ENCODE results near the gene C4B.
"Not testable (repeated sequence)": the region's sequence is repeated elsewhere in the genome, so short reads cannot be mapped to it uniquely, and the experiment has no call there.

C4B gene

DNA sequence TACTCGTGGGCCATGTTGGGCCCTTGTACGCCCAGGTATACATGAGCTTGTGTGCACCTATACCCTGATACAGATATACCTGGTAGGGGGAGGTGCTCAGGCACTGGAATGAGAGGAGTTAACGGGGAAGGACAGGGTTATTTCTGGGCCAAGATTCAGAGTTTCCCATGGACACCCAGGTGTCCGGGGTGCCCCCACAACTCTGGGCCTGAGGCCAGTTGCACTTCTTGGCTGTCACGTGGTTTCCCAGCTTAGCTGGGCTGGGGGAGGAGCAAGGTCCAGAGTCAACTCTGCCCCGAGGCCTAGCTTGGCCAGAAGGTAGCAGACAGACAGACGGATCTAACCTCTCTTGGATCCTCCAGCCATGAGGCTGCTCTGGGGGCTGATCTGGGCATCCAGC, 32.9 kb upstream of the C4B start, which contains the start of gene C4A:
TSS of gene C4A (plus strand) at position 314 of the 400 bp plus-strand sequence. CDS start at position 365, 51 bp downstream.
- not testable (repeated sequence) for DNase-seq (ENCODE audit: low spot score)

DNA sequence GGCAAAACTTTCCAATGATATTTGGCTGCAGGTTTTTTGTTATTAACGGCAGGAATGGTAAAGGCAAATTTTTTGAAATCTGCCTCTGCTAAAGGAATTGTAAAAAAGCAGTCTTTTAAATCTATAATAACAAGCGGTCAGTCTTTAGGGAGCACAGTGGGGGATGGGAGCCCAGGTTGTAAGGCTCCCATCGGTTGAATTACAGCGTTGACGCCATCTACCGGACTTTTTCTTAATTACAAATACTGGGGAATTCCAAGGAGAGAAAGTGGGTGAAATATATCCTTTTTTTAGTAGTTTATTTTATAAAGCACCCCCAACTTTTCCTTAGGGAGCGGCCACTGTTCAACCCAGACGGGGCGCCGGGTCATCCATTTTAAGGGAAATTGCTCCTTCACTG, 25.2 kb upstream of the C4B start:
- DNase-seq (ENCODE audit: low spot score) = not testable (repeated sequence)

DNA sequence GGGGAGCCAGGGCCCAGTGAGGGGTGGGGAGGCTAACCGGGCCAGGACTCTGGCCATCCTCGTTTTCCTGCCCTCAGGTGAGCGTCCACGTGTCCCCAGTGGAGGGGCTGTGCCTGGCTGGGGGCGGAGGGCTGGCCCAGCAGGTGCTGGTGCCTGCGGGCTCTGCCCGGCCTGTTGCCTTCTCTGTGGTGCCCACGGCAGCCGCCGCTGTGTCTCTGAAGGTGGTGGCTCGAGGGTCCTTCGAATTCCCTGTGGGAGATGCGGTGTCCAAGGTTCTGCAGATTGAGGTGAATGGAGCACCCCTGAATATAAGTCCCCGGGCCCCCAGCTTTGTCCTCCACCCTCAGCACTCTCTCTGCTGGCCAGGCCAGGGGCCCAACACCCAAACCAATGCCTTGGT, 20.2 kb upstream of the C4B start:
- DNase-seq (ENCODE audit: low spot score) = not testable (repeated sequence)

DNA sequence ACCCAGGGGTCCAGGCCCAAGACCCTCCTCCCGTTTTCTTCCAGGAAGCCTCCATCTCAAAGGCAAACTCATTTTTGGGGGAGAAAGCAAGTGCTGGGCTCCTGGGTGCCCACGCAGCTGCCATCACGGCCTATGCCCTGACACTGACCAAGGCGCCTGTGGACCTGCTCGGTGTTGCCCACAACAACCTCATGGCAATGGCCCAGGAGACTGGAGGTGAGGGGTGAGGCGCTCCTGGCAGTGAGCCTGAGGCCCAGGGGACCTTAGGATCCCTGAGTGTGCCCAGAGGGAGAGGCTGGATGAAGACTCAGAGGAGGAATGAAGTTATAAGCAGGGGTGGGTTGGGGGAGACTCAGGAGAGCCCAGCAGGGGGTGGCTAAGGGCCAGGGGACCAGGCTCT, 18.2 kb upstream of the C4B start:
- not testable (repeated sequence) for DNase-seq (ENCODE audit: low spot score)

DNA sequence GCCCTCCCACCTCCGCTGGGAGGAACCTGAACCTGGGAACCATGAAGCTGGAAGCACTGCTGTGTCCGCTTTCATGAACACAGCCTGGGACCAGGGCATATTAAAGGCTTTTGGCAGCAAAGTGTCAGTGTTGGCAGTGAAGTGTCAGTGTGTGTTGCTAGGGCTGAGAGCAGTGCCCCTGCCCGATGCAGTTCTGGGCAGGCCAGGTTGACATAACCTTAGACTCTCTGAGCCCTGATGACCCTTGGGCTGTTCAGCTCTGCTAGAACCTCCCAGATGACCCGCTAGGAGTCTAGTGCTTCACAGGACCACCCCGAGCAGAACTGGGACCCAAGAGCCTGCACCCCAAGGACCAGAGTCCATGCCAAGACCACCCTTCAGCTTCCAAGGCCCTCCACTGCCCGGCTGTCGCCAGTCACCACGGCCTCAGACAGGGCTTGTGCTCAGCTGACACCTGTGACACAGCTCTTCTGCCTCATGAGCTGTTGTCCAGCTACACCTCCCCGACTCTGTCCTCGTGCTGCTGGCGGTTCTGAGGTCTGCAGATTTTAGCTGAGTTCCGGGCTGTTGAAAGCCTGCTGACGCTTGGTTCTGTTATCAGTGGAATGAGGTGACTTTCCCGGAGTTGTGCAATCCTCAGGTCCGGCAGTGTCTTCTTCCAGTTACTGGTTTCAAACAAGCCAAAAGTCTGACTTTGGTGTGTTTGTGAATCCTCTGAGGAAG, 11.9 kb upstream of the C4B start:
- DNase-seq (ENCODE audit: low spot score) = not testable (repeated sequence)

DNA sequence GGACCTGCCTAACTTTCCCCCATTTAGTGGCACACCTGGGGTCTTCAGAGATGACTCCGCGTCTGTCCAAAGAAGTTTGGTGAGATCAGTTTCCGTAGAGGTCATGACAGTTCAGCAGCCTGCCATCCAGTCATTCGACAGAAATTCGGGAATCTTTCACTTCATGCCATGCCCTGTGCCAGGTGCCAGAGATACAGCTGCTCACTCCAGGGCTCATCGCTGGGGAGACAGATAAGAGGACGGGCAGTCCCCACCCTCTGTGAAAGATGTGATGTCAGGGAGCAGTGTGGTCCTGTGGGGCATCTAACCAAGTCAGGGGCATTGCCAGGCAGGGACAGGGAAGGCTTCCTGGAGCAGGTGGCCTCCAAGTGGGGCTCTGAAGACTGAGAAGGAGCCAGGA, 11.3 kb upstream of the C4B start:
- not testable (repeated sequence) for DNase-seq (ENCODE audit: low spot score)

DNA sequence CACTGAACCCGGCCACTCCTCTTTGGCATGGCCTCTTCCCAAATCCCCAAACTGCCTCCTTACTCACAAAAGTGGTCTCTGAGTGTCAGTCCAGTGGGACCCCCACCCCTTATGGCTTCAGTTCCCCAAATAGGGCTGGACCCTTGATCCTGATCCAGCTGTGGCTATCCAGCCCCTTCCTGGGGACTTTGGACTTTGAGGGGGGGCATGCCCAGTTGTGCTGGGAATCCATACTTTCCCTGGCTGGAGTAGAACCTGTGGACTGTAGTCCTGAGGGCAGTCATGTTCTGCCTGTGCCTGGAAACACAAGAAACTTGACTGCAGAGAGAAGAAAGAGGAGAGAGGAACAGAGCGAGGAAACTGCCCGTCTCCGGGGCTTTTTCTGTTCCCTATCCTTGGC, 10.2 kb upstream of the C4B start:
- not testable (repeated sequence) for DNase-seq (ENCODE audit: low spot score)

DNA sequence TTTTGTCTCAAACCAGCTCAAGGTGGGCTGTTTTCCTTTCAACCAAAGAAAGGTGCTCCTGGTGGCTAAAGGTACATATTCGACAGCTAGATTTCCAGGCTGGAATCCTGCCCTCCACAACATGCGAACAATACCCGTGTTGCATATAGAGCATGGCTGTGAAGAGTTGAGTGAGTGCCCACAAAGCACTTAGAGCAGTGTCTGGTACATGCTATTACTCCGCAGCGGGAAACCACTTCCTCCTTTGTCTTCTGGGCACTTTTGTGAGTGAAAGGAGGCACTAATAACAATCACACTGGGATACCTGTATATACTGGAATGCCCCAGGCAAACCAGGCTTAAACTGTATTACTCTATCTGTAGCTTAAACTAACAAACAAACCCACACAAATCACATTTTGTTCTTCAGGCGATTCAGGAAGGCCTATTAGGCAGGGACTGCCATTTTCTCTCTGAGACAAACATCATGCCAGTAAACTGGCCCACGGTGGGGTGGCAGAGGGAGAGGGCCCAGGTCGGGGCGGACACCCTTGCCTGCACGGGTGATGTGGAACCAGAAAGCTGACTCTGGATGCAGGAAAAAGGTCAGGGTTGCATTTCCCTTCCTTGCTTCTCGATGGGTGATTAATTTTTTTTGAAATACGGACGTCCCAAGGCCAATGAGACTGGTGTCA, 9.6 kb upstream of the C4B start:
- DNase-seq (ENCODE audit: low spot score) = not testable (repeated sequence)

DNA sequence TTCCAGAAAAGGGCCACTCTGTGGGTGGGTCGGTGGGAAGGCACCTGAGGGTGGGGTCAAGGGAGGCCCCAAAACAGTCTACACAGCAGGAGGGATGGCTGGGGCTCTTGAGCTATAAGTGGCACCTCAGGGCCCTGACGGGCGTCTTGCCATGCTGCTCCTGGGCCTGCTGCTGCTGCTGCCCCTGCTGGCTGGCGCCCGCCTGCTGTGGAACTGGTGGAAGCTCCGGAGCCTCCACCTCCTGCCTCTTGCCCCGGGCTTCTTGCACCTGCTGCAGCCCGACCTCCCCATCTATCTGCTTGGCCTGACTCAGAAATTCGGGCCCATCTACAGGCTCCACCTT, 9.1 kb upstream of the C4B start:
- not testable (repeated sequence) for DNase-seq (ENCODE audit: low spot score)

DNA sequence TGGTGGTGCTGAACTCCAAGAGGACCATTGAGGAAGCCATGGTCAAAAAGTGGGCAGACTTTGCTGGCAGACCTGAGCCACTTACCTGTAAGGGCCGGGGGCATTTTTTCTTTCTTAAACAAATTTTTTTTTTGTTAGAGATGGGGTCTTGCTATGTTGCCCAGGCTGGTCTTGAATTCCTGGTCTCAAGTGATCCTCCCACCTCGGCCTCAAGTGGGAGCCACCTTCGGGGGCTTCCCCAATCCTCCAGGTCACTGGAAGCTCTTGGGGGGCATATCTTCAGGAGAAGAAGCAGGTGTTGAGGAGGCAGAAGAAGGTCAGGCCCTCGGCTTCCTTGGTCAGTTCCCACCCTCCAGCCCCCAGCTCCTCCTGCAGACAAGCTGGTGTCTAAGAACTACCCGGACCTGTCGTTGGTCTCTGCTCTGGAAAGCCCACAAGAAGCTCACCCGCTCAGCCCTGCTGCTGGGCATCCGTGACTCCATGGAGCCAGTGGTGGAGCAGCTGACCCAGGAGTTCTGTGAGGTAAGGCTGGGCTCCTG, 8.5 kb upstream of the C4B start:
- DNase-seq (ENCODE audit: low spot score) = not testable (repeated sequence)

DNA sequence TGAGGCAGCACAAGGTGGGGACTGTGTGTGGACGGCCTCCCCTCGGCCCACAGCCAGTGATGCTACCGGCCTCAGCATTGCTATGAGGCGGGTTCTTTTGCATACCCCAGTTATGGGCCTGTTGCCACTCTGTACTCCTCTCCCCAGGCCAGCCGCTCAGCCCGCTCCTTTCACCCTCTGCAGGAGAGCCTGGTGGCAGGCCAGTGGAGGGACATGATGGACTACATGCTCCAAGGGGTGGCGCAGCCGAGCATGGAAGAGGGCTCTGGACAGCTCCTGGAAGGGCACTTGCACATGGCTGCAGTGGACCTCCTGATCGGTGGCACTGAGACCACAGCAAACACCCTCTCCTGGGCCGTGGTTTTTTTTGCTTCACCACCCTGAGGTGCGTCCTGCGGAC, 7.5 kb upstream of the C4B start:
- DNase-seq (ENCODE audit: low spot score) = not testable (repeated sequence)

DNA sequence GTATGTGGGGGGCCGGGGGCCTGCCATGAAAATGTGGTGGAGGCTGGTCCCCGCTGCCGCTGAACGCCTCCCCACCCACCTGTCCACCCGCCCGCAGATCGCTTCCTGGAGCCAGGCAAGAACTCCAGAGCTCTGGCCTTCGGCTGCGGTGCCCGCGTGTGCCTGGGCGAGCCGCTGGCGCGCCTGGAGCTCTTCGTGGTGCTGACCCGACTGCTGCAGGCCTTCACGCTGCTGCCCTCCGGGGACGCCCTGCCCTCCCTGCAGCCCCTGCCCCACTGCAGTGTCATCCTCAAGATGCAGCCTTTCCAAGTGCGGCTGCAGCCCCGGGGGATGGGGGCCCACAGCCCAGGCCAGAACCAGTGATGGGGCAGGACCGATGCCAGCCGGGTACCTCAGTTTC, 6.6 kb upstream of the C4B start:
- not testable (repeated sequence) for DNase-seq (ENCODE audit: low spot score)

DNA sequence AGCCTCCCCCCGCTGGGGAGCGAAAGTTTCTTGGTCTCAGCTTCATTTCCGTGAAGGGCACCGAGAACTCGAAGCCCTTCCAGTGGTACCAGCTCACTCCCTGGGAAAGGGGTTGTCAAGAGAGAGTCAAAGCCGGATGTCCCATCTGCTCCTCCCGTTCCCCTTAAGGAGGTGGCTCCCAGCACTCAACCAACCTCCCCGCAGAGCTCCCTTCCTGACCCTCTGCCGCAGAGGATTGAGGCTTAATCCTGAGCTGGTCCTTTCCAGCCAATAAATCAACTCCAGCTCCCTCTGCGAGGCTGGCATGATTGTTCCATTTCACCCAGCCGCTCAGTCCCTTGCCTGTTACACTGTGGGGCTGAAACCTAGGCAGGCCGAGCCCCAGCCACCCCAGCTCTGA, 6.0 kb upstream of the C4B start:
- DNase-seq (ENCODE audit: low spot score) = not testable (repeated sequence)

DNA sequence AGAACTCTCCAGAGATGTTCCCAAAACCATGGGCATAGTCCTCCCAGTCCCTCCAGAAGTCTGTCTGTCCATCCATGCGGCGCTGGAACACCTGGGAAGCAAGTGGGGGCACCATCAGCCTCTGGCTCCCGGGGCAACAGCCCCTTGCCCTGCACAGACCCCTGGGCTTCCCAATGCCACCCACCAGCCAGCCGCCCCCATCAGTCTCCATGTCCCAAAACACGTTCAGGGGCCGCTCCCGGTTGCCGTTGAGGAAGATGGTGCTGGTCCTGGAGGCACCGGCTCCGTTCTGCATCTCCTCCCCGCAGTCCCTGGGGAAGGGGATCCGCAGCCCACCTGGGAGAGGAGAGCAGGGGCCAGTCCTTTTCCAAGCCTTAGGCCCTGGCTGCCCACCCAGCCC, 5.1 kb upstream of the C4B start:
- DNase-seq (ENCODE audit: low spot score) = not testable (repeated sequence)

DNA sequence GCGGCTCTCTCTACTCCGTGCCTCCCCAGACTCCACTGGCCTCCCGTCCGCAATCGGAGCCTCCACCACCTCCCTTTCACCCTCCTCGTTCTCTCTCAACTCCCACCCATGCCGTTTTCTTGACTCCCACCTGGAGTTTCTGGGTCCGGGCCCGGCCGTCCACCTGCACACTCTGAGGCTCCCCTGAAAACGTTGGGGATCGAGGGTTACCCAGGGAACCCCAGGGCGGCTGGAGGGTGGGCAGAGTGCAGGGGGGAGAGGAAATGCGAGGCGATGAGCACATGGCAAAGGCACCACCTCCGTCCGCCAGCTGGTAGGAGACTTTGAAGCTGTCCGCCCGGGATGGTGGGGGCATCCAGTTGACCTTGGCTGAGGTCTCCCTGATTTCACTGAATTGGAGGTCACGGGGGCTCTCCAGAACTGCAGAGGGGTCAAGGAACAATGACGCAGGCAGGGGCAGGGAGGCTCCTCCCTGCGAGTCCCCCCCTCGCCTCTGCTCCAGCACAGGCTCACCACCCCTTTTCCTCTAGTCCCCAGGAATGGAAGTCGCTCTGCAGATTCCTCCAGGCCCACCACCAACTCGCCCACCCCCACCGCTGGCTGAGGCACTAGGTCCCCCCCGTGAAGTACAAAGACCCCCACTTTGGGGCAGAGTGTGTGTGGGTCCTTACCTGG, 3.6 kb upstream of the C4B start:
- DNase-seq (ENCODE audit: low spot score) = not testable (repeated sequence)

DNA sequence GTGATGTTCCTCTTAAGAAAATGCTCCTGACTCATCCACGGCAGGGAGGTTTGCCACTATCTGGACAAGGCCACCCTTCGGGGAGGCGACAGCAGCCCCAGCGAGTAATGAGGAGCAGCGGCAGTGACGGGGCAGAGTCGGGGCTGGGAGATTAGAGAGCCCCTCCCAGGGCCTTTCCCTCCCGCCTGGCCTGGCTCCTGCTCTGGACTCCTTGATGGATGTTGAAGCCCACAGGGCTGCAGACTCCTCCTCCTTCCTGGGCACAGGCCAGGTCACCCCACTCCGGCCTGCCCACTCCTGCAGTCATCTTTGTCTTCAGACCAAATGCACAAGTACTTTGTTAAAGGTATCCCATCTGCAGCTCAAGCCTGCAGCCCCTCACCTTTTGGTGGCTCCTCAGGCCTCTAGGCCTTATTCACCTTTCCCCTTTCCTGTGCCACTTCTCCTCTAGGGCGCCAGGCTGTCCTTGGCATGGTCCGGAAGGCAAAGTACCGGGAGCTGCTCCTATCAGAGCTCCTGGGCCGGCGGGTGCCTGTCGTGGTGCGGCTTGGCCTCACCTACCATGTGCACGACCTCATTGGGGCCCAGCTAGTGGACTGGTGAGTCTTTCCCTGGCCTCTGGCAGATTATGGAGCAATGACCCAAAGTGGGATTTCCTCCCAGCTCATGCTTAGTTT, 1.5 kb upstream of the C4B start:
- DNase-seq (ENCODE audit: low spot score) = not testable (repeated sequence)

DNA sequence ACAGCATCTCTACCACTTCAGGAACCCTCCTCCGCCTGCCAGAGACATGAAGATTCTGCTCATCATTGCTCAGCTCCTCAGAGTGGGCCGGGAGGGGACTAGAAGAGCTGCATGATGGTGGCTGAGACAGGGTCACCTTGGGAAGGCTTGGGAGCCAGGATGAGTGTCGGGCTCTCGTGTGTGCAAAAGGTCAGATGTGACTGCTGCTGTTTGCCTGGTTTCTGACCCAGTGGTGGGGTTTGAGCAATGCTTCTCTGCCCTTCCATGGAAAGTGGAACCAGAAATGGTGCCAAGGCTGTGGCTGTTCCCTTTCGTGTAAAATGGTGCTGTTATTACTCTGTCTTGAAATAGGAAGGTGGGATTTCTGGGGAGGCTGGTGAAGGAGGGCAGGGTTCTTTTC, 857 bp upstream of the C4B start:
- not testable (repeated sequence) for DNase-seq (ENCODE audit: low spot score)

DNA sequence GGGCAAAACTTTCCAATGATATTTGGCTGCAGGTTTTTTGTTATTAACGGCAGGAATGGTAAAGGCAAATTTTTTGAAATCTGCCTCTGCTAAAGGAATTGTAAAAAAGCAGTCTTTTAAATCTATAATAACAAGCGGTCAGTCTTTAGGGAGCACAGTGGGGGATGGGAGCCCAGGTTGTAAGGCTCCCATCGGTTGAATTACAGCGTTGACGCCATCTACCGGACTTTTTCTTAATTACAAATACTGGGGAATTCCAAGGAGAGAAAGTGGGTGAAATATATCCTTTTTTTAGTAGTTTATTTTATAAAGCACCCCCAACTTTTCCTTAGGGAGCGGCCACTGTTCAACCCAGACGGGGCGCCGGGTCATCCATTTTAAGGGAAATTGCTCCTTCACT, 7.5 kb downstream of the C4B start:
- not testable (repeated sequence) for DNase-seq (ENCODE audit: low spot score)

DNA sequence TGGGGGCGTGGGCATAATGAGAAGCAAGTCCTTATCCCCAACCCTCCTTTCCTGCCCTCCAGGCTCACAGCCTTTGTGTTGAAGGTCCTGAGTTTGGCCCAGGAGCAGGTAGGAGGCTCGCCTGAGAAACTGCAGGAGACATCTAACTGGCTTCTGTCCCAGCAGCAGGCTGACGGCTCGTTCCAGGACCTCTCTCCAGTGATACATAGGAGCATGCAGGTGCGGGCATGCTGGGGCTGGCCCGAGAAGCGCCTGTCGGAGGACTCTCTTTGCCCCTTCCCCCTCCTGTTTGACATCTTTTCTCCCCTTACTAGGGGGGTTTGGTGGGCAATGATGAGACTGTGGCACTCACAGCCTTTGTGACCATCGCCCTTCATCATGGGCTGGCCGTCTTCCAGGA, 14.0 kb downstream of the C4B start:
- DNase-seq (ENCODE audit: low spot score) = not testable (repeated sequence)

DNA sequence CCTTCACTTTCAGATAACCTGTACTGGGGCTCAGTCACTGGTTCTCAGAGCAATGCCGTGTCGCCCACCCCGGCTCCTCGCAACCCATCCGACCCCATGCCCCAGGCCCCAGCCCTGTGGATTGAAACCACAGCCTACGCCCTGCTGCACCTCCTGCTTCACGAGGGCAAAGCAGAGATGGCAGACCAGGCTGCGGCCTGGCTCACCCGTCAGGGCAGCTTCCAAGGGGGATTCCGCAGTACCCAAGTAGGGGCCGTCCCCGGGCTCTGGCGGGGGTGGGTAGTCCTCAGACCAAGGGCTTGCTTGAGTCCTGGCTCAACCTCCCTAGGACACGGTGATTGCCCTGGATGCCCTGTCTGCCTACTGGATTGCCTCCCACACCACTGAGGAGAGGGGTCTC, 15.0 kb downstream of the C4B start:
- not testable (repeated sequence) for DNase-seq (ENCODE audit: low spot score)

DNA sequence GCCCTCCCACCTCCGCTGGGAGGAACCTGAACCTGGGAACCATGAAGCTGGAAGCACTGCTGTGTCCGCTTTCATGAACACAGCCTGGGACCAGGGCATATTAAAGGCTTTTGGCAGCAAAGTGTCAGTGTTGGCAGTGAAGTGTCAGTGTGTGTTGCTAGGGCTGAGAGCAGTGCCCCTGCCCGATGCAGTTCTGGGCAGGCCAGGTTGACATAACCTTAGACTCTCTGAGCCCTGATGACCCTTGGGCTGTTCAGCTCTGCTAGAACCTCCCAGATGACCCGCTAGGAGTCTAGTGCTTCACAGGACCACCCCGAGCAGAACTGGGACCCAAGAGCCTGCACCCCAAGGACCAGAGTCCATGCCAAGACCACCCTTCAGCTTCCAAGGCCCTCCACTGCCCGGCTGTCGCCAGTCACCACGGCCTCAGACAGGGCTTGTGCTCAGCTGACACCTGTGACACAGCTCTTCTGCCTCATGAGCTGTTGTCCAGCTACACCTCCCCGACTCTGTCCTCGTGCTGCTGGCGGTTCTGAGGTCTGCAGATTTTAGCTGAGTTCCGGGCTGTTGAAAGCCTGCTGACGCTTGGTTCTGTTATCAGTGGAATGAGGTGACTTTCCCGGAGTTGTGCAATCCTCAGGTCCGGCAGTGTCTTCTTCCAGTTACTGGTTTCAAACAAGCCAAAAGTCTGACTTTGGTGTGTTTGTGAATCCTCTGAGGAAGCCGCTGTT, 20.9 kb downstream of the C4B start:
- not testable (repeated sequence) for DNase-seq (ENCODE audit: low spot score)
